Measurements from ENCODE around the gene GRWD1.

The GRWD1 gene

GRCh38 chr19:48419158-48419920 is 26.4 kb upstream of the GRWD1 start:
- Histone ChIP-seq H3K27ac (no peak overlapping the region), H2AFZ (no peak overlapping the region), H3K4me3 (ENCODE audit: low read depth, low read length) (no peak overlapping the region), H3K9me3 (ENCODE audit: control insufficient read depth, low read length) (no peaks in the 10 kb centered on the region), H3K9ac (no peak overlapping the region), H3K27me3 (ENCODE audit: control insufficient read depth, insufficient read depth, low read length) (no peaks in the 10 kb centered on the region), H3K4me1 (no peaks in the 10 kb centered on the region), H3K4me2 (ENCODE audit: low read length) (no peak overlapping the region), H3K79me2 (no peaks in the 10 kb centered on the region), H3K36me3 (ENCODE audit: control insufficient read depth, insufficient read depth, low read length) (no peaks in the 10 kb centered on the region)
- no peak for TF ChIP-seq CTCF (IDR thresholded peaks at IDR 0.05)

GRCh38 chr19:48421548-48421947 is 24.2 kb upstream of the GRWD1 start:
- no peak for TF ChIP-seq CTCF (IDR thresholded peaks at IDR 0.05)
- H3K9me3 ChIP-seq (ENCODE audit: control insufficient read depth, low read length): no peaks in the 10 kb centered on the region
- H3K36me3 ChIP-seq (ENCODE audit: control insufficient read depth, insufficient read depth, low read length): no peaks in the 10 kb centered on the region
- H3K4me1 ChIP-seq: no peaks in the 10 kb centered on the region
- no peaks in the 10 kb centered on the region for H3K79me2 ChIP-seq
- H2AFZ ChIP-seq: no peak overlapping the region
- no peak overlapping the region for H3K9ac ChIP-seq
- no peak overlapping the region for H3K4me2 ChIP-seq (ENCODE audit: low read length)
- H3K27ac ChIP-seq: no peak overlapping the region
- no peak overlapping the region for H3K4me3 ChIP-seq (ENCODE audit: low read depth, low read length)
- H3K27me3 ChIP-seq (ENCODE audit: control insufficient read depth, insufficient read depth, low read length): no peaks in the 10 kb centered on the region

- H2AFZ ChIP-seq: no peak overlapping the region
- H3K27me3 ChIP-seq (ENCODE audit: control insufficient read depth, insufficient read depth, low read length): no peaks in the 10 kb centered on the region
- TF ChIP-seq CTCF (IDR thresholded peaks at IDR 0.05): no peak
- H3K79me2 ChIP-seq: no peaks in the 10 kb centered on the region
- H3K4me1 ChIP-seq: no peaks in the 10 kb centered on the region
- no peak overlapping the region for H3K27ac ChIP-seq
- H3K4me3 ChIP-seq (ENCODE audit: low read depth, low read length): no peak overlapping the region
- no peaks in the 10 kb centered on the region for H3K9me3 ChIP-seq (ENCODE audit: control insufficient read depth, low read length)
- H3K36me3 ChIP-seq (ENCODE audit: control insufficient read depth, insufficient read depth, low read length): no peaks in the 10 kb centered on the region
- no peak overlapping the region for H3K9ac ChIP-seq
- no peak overlapping the region for H3K4me2 ChIP-seq (ENCODE audit: low read length)
These were observed 21.0 kb upstream of the GRWD1 start for GRCh38 chr19:48424694-48425219.

GRCh38 chr19:48428670-48429069 is 17.1 kb upstream of the GRWD1 start:
- no peak for TF ChIP-seq CTCF (IDR thresholded peaks at IDR 0.05)
- H3K4me2 ChIP-seq (ENCODE audit: low read length): no peak overlapping the region
- H3K27ac ChIP-seq: no peak overlapping the region
- H3K4me3 ChIP-seq (ENCODE audit: low read depth, low read length): no peak overlapping the region
- no peaks in the 10 kb centered on the region for H3K27me3 ChIP-seq (ENCODE audit: control insufficient read depth, insufficient read depth, low read length)
- H3K79me2 ChIP-seq: no peaks in the 10 kb centered on the region
- no peaks in the 10 kb centered on the region for H3K9me3 ChIP-seq (ENCODE audit: control insufficient read depth, low read length)
- no peaks in the 10 kb centered on the region for H3K4me1 ChIP-seq
- no peak overlapping the region for H2AFZ ChIP-seq
- H3K36me3 ChIP-seq (ENCODE audit: control insufficient read depth, insufficient read depth, low read length): no peaks in the 10 kb centered on the region
- H3K9ac ChIP-seq: no peak overlapping the region

- Histone ChIP-seq H3K4me2 (ENCODE audit: low read length) (no peak overlapping the region), H3K36me3 (ENCODE audit: control insufficient read depth, insufficient read depth, low read length) (no peaks in the 10 kb centered on the region), H3K9ac (no peak overlapping the region), H3K9me3 (ENCODE audit: control insufficient read depth, low read length) (no peaks in the 10 kb centered on the region), H3K27ac (no peak overlapping the region), H3K79me2 (no peaks in the 10 kb centered on the region), H3K27me3 (ENCODE audit: control insufficient read depth, insufficient read depth, low read length) (no peaks in the 10 kb centered on the region), H2AFZ (no peak overlapping the region), H3K4me1 (no peaks in the 10 kb centered on the region), H3K4me3 (ENCODE audit: low read depth, low read length) (no peak overlapping the region)
- TF ChIP-seq CTCF (IDR thresholded peaks at IDR 0.05): no peak
These were observed 12.4 kb upstream of the GRWD1 start for GRCh38 chr19:48433337-48433736.

All from parathyroid adenoma (tissue), 2 donors.